Brain microvascular endothelial cell (primary cell): ENCODE results near the gene ANKRD11.

Source experiments
- DNase-seq: peaks from one replicate; pipeline ENCODE4 v3.0.0-alpha.2; 2020
- H3K27ac ChIP-seq: fragments of 250-450 bp; sonication (Bioruptor Pico); 2 replicates; pipeline ENCODE4 v1.5.1; 2020; ENCODE audit warnings: mild to moderate bottlenecking, moderate library complexity
- H3K27me3 ChIP-seq: fragments of 250-450 bp; sonication (Bioruptor Pico); replicated peaks from 2 replicates; pipeline ENCODE4 v1.5.1; 2020; ENCODE audit warnings: mild to moderate bottlenecking
- H3K36me3 ChIP-seq: fragments of 250-450 bp; sonication (Bioruptor Pico); replicated peaks from 2 replicates; pipeline ENCODE4 v1.5.1; 2020; ENCODE audit warnings: mild to moderate bottlenecking
- H3K4me3 ChIP-seq: 2 replicates; pipeline ENCODE4 v1.5.1; 2011; ENCODE audit warnings: low read depth, mild to moderate bottlenecking, control low read depth, low read length, moderate library complexity
- CTCF ChIP-seq: IDR thresholded peaks from 2 replicates; pipeline ENCODE4 v1.5.1; 2011; ENCODE audit warnings: low read depth, mild to moderate bottlenecking, moderate library complexity, low read length, control low read depth, inconsistent platforms; ENCODE audit errors: missing control alignments
- in situ Hi-C: cut with HindIII; loops from 2 replicates; pipeline ENCODE4 v1.10.0; 2017; ENCODE audit warnings: low sequenced_read_pairs, low pct_ligation_motif_present

The ANKRD11 gene

GRCh38 chr16:89417352-89417751 is 73.0 kb downstream of the ANKRD11 start:
- H3K36me3 ChIP-seq = no peaks in the 10 kb centered on the region
- in situ Hi-C loops = no loop called here

GRCh38 chr16:89413811-89414585 is 76.4 kb downstream of the ANKRD11 start:
- H3K27ac ChIP-seq = no peak overlapping the region
- TF ChIP-seq CTCF = no peak
- no peaks in the 10 kb centered on the region for H3K27me3 ChIP-seq
- H3K4me3 ChIP-seq = no peak overlapping the region
- in situ Hi-C loops = no loop called here
- no peaks in the 10 kb centered on the region for H3K36me3 ChIP-seq
- DNase-seq = no peak

More at GRCh38 chr16:89417352-89417751, 73.0 kb downstream of the ANKRD11 start:
- Histone ChIP-seq H3K27ac (no peak overlapping the region), H3K27me3 (no peaks in the 10 kb centered on the region), H3K4me3 (no peak overlapping the region)
- TF ChIP-seq CTCF = no peak
- DNase-seq = no peak

GRCh38 chr16:89412811-89413210 is 77.5 kb downstream of the ANKRD11 start:
- H3K4me3 ChIP-seq = no peak overlapping the region
- no peaks in the 10 kb centered on the region for H3K27me3 ChIP-seq
- TF ChIP-seq CTCF = no peak
- in situ Hi-C loops = no loop called here
- DNase-seq = no peak
- no peaks in the 10 kb centered on the region for H3K36me3 ChIP-seq
- no peak overlapping the region for H3K27ac ChIP-seq

- TF ChIP-seq CTCF = no peak
- in situ Hi-C loops = no loop called here
- no peaks in the 10 kb centered on the region for H3K36me3 ChIP-seq
- H3K27me3 ChIP-seq = no peaks in the 10 kb centered on the region
- no peak for DNase-seq
- H3K27ac ChIP-seq = peak overlapping the region; percentile 0
- H3K4me3 ChIP-seq = no peak overlapping the region
Observed at GRCh38 chr16:89411335-89411850, 79.0 kb downstream of the ANKRD11 start.

DNA sequence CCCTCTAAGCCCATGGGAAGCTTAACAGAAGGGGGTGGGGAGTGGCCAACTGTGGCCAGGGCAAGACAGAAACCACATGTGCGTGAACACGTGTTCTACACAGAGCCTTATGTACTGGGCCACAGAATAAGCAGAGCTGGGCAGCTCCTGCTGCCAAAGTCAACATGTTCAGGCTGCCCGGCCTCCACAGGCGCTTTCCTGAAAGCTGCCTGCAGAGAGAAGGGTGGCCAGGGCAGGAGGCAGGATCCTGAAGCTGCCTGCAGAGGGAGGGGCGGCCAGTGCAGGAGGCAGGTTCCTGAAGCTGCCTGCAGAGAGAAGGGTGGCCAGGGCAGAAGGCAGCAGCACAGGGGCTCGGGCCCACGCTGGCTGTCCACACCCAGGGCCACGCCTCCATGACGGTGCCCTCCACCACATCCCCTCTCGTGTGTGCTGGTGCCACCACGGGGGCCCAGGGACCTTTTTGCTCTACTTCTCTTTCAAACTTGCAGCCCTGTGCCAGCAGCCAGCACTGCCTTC is 79.5 kb downstream of the ANKRD11 start:
- Histone ChIP-seq H3K27me3 (no peaks in the 10 kb centered on the region), H3K36me3 (no peaks in the 10 kb centered on the region), H3K27ac (peak overlapping the region; percentile 2), H3K4me3 (no peak overlapping the region)
- in situ Hi-C loops = no loop called here
- DNase-seq = peak; percentile 89
- peak; percentile 58 for TF ChIP-seq CTCF
